Measurements from ENCODE around the gene ZNF628.

DNA sequence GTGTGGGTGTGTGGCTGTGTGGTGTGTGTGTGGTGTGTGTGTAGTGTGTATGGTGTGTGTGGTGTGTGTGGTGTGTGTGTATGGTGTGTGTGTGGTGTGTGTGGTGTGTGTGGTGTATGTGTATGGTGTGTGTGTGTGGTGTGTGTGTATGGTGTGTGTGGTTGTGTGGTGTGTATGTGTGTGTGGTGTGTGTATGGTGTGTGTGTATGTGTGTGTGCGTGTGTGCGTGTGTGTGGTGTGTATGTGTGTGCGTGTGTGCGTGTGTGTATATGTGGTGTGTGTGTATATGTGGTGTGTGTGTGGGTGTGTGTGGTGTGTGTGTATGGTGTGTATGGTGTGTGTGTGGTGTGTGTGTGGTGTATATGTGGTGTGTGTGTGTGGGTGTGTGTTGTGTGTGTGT, 41.4 kb upstream of the ZNF628 start:
- TF ChIP-seq, protein P1, sequence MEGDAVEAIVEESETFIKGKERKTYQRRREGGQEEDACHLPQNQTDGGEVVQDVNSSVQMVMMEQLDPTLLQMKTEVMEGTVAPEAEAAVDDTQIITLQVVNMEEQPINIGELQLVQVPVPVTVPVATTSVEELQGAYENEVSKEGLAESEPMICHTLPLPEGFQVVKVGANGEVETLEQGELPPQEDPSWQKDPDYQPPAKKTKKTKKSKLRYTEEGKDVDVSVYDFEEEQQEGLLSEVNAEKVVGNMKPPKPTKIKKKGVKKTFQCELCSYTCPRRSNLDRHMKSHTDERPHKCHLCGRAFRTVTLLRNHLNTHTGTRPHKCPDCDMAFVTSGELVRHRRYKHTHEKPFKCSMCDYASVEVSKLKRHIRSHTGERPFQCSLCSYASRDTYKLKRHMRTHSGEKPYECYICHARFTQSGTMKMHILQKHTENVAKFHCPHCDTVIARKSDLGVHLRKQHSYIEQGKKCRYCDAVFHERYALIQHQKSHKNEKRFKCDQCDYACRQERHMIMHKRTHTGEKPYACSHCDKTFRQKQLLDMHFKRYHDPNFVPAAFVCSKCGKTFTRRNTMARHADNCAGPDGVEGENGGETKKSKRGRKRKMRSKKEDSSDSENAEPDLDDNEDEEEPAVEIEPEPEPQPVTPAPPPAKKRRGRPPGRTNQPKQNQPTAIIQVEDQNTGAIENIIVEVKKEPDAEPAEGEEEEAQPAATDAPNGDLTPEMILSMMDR (IDR thresholded peaks at IDR 0.05): no peak
- no peak for TF ChIP-seq ZFX (IDR thresholded peaks at IDR 0.05; ENCODE audit: borderline replicate concordance)

All from 22Rv1 (cell line).